Measurements from ENCODE around the gene TUBA3E. TPM values are rescaled to one million over a fixed set of nuclear protein-coding genes. Genes with fewer than 3 reads are reported as not detected.
"Not testable (repeated sequence)": the region's sequence is repeated elsewhere in the genome, so short reads cannot be mapped to it uniquely, and the experiment has no call there.

Gene TUBA3E
- total RNA-seq, 1 experiment from 2014 or later = not detected

- H3K27me3 ChIP-seq (ENCODE audit: control insufficient read depth, insufficient read depth, low read length); H3K36me3 ChIP-seq (replicated peaks; ENCODE audit: control insufficient read depth, insufficient read depth, low read length); H3K4me3 ChIP-seq (ENCODE audit: insufficient read depth, low read depth, low read length): not testable (repeated sequence)
- DNase-seq = peak; percentile 36
Observed at GRCh38 chr2:130152136-130152815, 46.0 kb downstream of the TUBA3E start.

GRCh38 chr2:130151145-130151512 lies 47.1 kb downstream of the TUBA3E start:
- H3K27me3 ChIP-seq (ENCODE audit: control insufficient read depth, insufficient read depth, low read length); H3K36me3 ChIP-seq (replicated peaks; ENCODE audit: control insufficient read depth, insufficient read depth, low read length); DNase-seq; H3K4me3 ChIP-seq (ENCODE audit: insufficient read depth, low read depth, low read length): not testable (repeated sequence)

DNA sequence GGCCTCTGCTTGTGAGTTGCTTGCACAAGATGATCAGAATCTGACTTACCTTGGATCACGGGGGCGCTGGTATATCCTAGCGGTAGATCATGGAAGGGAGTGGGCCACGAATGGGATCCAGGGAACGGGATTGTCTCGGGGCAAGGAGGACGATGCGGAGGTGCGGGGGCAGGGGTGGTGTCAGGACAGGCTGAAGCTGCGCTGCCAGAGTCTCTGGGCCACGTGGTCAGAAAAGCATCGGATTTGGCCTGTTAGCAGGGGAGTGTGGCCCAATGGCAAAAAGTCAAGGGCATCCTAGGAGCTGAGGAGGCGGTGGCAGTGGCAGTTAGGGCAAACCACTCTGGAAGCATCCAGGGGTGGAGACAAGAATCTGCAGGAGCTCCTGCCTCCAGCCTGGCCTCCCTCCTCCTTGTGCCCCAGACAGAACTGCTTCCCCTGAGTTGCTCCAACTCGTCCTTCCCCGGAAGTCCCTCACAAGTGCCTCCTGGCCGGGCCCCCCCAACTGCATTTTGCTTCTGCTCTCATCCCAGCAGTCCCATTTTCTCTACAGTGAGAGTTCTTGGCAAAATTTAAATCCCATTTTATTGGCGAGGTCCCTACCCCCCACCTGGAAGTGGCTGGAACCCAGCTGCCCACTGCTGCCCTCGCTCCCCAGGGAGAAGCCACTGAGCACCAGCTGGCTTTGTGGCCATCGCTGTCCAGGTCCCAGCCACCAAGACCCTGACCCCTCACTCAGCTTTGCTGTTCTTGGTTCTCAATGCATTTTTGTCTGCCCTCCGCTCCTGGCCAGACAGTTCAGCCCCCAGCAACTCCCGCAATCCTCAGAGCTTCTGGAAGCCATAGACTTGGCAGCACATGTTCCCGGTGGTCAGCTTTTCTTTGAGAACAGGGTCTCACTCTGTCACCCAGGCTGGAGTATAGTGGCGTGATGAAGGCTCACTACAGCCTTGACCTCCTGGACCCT lies 47.8 kb downstream of the TUBA3E start:
- Histone ChIP-seq H3K4me3 (ENCODE audit: insufficient read depth, low read depth, low read length) (no peak overlapping the region), H3K36me3 (replicated peaks; ENCODE audit: control insufficient read depth, insufficient read depth, low read length) (peaks cover 6% of the 10 kb centered on the region), H3K27me3 (ENCODE audit: control insufficient read depth, insufficient read depth, low read length) (no peaks in the 10 kb centered on the region)
- DNase-seq = peak; percentile 31

- DNase-seq; H3K36me3 ChIP-seq (replicated peaks; ENCODE audit: control insufficient read depth, insufficient read depth, low read length); H3K27me3 ChIP-seq (ENCODE audit: control insufficient read depth, insufficient read depth, low read length); H3K4me3 ChIP-seq (ENCODE audit: insufficient read depth, low read depth, low read length): not testable (repeated sequence)
Observed at GRCh38 chr2:130148515-130148914, 49.7 kb downstream of the TUBA3E start.

DNA sequence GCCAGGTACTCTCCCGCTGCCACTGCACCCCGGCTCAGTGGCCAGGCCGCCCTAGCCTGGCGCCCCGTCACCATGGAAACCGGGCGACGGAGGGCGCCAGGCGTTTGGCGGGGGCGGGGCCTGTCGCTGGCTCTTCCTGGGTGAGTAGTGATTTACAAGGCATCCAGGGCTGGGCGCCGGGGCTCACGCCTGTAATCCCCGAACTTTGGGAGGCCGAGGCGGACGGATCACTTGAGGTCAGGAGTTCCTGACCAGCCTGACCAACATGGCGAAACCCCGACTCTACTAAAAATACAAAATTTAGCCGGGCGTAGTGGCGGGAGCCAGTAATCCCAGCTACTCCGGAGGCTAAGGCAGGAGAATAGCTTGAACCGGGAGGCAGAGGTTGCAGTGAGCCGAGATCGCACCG lies 53.2 kb downstream of the TUBA3E start, which contains the start of gene CCDC74B:
Gene CCDC74B, minus strand, starts transcription at position 107 of the 409 bp plus-strand sequence. CDS start 116 bp downstream, outside the sequence.
- not testable (repeated sequence) for H3K27me3 ChIP-seq (ENCODE audit: control insufficient read depth, insufficient read depth, low read length); DNase-seq; H3K36me3 ChIP-seq (replicated peaks; ENCODE audit: control insufficient read depth, insufficient read depth, low read length)
- H3K4me3 ChIP-seq (ENCODE audit: insufficient read depth, low read depth, low read length) = peak within 1 kb of the TSS; percentile 38

DNA sequence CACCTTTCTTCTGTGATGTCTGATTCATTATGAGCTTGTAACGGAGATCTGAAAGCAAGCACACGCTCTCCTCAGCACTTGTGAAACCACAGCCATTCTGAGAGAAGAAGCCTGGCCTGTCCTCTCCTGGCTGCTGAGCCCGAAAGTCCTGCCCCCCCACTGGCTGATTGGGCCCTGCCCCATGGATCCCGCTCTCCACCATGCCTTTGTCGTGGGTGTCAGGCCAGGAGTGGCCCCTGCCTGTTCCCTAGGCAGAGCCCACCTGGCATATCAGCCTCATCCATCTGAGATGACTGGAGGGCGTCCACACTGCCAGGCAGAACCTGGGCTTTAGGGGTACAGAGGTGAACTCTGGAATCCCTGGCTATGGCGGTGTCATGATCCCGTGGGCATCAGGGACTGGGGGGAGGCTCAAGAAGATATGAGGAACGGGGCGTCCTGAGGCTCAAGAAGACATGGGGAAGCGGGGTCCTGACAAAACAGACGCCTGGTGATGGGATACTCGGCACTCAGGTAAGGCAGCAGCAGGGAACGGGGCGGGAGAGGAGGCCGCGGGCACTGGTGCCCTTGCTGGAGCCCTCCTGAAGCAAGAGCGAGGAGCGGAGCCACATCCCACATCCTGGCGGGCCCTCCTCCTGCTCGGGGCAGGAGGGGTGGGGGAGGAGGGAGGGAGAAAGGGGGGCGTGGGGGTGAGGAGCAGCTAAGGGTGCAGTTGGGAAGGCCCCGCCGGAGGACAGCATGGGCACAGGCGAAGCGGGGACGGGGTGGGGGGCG lies 54.8 kb downstream of the TUBA3E start:
- not testable (repeated sequence) for H3K27me3 ChIP-seq (ENCODE audit: control insufficient read depth, insufficient read depth, low read length); DNase-seq; H3K36me3 ChIP-seq (replicated peaks; ENCODE audit: control insufficient read depth, insufficient read depth, low read length)
- peak overlapping the region; percentile 22; the same call in 1 of the 2 replicates for H3K4me3 ChIP-seq (ENCODE audit: insufficient read depth, low read depth, low read length)

DNA sequence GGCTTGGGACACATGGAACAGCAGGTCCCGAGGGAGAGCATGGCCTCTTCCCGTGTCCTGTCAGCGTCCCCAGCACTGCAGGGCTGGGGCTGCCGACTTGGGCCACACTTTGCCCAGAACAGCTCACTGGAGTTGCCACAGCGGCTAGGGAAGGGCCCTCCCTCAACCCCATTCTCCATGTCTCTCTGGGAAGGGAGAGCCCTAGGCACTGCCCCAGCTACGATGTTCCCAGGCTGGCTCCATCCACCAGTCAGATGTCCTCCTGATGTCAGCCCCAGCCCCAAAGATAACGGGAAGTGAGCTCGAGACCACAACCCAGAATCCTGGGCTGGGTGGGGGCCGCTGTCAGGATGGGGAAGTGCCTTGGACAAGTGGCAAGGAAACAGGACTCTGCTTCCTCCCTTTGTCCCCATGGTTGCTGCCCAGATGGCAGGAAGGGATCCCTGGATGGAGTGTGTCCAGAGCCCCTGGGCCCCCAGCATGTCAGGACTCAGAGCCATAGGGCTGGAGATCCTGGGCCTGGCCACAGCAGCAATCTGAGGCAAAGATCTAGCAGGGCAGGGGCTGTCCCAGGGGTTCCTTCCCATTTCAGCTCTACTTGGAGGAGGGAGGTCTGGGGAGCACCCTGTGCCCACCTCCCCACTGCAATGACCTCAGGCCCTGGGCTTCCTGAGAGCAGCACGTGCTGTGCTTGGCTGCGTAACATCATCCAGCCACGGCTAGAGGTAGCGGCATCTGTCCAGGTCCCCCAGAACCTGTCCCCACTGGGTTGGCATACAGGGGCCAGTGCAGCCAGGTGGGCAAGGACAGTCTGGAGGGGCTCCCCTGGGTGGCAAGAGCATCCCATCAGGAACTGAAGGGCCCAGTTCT lies 55.6 kb downstream of the TUBA3E start:
- H3K27me3 ChIP-seq (ENCODE audit: control insufficient read depth, insufficient read depth, low read length); H3K36me3 ChIP-seq (replicated peaks; ENCODE audit: control insufficient read depth, insufficient read depth, low read length); DNase-seq; H3K4me3 ChIP-seq (ENCODE audit: insufficient read depth, low read depth, low read length): not testable (repeated sequence)

Other genes starting within 250 kb of the TUBA3E start
- not detected in 2 replicates for gene RAB6C, start 218.8 kb downstream of the TUBA3E start, total RNA-seq (2014; rRNA removed; shearing (Covaris generic))
- gene POTEF, start 69.2 kb downstream of the TUBA3E start, total RNA-seq (2014; rRNA removed; shearing (Covaris generic)) = 0.69 and 1.3 TPM in 2 replicates
- gene CCDC74B, start 53.3 kb downstream of the TUBA3E start, total RNA-seq (2014; rRNA removed; shearing (Covaris generic)) = 7.3 and 7.4 TPM in 2 replicates
- gene SMPD4, start 16.8 kb downstream of the TUBA3E start, total RNA-seq (2014; rRNA removed; shearing (Covaris generic)) = 68.8 and 69.7 TPM in 2 replicates
- 268 and 277 TPM in 2 replicates for gene MZT2B, start 16.2 kb downstream of the TUBA3E start, total RNA-seq (2014; rRNA removed; shearing (Covaris generic))
- 84.8 and 91.6 TPM in 2 replicates for gene IMP4, start 144.5 kb upstream of the TUBA3E start, total RNA-seq (2014; rRNA removed; shearing (Covaris generic))
- 9.6 and 11.9 TPM in 2 replicates for gene PTPN18, start 157.6 kb upstream of the TUBA3E start, total RNA-seq (2014; rRNA removed; shearing (Covaris generic))